CD4-positive, alpha-beta T cell treated with Interleukin-15 for 1 hour (primary cell): ENCODE measurements around the gene SPARC.
A peak's percentile ranks its signal among the peaks of the same experiment; 100 is the strongest.

Experiments
- DNase-seq: peaks from one replicate; pipeline ENCODE4 v3.0.0-alpha.2; 2020

Gene SPARC

GRCh38 chr5:151651997-151652645 lies 34.6 kb downstream of the SPARC start:
- DNase-seq = peak; percentile 69

- no peak for DNase-seq
These were observed 37.7 kb downstream of the SPARC start for GRCh38 chr5:151648988-151649387.

- DNase-seq = no peak
These were observed 38.6 kb downstream of the SPARC start for GRCh38 chr5:151648089-151648488.

DNA sequence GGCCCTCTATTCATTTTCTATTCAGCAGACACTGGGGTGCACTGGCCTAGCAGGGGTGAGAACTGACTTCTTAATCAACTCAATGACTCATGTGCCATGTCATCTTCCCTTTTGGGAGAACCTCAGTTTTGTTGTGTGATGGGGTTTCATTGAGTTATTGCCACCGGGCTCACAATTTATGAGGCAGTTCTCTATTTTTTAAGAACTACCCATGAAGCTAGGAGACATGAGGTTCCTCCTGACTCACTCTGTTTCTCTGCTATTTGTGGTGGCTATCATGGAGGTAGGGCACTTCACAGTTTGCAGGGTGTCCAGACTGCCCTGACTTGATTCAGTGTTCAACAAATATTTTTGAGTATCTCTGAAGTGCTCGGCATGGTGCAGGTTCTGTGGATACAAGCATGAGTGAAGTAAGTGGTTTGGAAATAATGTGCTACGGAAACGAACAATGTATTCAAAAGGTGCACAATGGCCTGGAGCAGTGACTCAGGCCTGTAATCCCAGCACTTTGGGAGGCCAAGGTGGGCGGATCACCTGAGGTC lies 39.3 kb downstream of the SPARC start:
- DNase-seq = peak; percentile 45

GRCh38 chr5:151646334-151646733 lies 40.4 kb downstream of the SPARC start:
- DNase-seq = no peak

- no peak for DNase-seq
These were observed 43.3 kb downstream of the SPARC start for GRCh38 chr5:151643388-151643787.

- no peak for DNase-seq
These were observed 44.1 kb downstream of the SPARC start for GRCh38 chr5:151642472-151643140.

GRCh38 chr5:151638619-151639018 lies 48.1 kb downstream of the SPARC start:
- DNase-seq = no peak

- DNase-seq = no peak
These were observed 49.0 kb downstream of the SPARC start for GRCh38 chr5:151637676-151638075.

DNA sequence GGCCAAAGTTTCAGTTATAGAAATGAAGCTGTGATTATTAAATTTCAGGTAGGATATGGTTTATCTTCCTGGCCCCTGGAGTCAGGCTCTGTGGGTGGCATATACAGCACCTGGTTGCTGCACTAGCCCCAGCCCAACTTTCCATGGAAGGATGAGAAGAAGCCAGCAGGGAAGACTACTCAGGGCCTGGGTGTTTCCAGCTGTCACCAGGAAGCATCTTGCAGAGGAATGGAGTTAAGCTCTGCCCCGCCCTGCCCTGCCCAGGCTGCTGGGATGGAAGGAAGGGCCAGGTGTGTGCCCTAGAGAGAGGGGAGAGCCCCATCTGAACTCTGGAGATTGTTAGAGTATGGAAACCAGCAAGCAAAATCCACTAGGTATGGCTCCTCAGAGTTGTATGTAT lies 52.8 kb downstream of the SPARC start:
- DNase-seq = no peak

- no peak for DNase-seq
These were observed 53.8 kb downstream of the SPARC start for GRCh38 chr5:151632941-151633340.

GRCh38 chr5:151632524-151632923 lies 54.2 kb downstream of the SPARC start:
- no peak for DNase-seq

DNA sequence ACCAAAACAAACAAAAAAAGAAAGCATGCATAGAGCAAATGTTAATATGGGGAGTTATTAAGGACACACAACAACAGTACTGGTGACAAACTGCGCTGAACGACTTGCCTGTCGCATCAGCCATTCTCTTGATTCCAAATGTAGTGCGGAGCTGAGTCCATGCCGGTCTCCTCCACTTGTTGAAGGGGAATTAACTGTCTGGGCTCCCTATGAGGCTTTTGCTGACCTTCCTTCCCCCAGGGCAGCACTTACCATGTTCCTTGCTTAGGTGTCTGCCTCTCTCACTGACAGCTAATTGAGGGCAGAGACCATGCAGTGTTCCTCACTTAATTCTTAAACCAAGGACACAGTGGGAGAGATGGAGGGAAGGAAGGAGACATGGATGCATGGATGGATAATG lies 54.8 kb downstream of the SPARC start:
- DNase-seq = no peak

DNA sequence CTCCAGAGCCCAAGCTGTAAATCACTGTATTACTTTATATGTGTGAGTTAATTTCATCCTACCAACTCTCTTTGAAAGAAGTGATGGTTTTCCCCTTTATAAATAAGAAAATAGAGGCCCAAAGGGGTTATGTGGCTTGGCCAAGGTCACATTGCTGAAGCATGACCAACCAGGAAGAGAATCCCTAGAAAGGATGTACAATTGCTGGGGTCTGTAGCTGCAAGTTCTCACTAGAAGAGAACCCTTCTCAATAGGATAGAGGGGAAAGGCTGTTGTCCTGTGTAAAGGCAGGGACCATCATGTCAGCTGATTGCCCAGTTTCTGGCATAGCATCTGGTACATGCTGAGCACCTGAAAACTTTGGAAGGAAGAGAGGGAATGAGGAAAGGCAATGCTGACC lies 56.6 kb downstream of the SPARC start:
- no peak for DNase-seq

DNA sequence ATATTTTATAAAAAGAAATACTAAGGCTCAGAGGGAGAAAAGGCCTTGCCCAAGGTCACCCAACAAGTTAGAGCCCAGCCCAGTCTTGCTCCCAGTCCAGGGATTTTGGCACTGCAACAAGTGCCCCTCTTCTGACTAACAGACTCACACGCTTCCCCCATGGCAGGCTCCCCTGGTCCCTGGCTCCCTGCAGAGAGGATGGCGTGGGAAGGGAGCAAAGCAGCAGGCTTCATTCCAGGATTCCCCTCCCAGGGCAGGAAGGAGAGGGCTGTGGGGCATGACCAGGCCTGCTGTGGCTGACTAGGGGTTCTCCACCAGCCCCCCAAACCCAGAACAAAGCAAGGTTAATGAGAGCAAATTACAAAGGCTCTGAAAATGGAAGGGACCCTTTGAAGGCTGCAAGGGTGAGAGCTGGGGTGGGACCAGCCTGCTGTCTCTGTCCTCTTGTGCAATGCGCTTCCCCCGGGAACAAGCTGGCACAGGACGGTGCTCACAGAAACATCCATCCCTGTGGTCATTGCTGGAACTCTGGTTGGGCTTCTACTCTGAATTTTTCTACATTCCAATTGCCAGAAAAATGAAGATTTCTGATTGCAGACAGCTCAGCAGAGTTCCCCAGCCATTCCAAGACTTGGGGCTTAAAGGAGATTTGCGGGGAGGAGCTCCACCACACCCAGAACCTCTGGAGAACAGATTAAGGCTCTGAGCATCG lies 58.4 kb downstream of the SPARC start:
- no peak for DNase-seq

- DNase-seq = no peak
These were observed 59.1 kb downstream of the SPARC start for GRCh38 chr5:151627650-151628049.

GRCh38 chr5:151625285-151625684 lies 61.4 kb downstream of the SPARC start:
- DNase-seq = no peak

GRCh38 chr5:151624476-151624875 lies 62.2 kb downstream of the SPARC start:
- no peak for DNase-seq

- DNase-seq = no peak
These were observed 64.2 kb downstream of the SPARC start for GRCh38 chr5:151622367-151623088.

DNA sequence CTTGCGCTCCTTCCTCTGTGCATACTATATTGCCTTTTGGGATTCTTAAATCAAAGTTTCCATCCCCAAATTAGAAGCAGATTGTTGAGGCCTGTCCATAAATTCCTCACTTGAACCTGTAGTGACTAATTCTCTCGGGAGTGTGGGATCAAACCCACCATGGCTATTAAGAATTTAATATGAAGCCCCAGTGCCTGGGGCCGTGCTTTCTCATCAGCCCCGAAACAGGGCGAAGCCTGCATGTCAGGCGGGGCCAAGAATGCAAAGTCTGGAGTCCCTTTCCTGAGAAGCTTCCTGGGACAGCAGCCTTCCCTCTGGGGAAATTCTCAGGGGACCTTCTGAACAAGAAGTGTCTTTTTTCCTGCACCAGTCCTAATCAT lies 66.3 kb downstream of the SPARC start:
- no peak for DNase-seq

DNA sequence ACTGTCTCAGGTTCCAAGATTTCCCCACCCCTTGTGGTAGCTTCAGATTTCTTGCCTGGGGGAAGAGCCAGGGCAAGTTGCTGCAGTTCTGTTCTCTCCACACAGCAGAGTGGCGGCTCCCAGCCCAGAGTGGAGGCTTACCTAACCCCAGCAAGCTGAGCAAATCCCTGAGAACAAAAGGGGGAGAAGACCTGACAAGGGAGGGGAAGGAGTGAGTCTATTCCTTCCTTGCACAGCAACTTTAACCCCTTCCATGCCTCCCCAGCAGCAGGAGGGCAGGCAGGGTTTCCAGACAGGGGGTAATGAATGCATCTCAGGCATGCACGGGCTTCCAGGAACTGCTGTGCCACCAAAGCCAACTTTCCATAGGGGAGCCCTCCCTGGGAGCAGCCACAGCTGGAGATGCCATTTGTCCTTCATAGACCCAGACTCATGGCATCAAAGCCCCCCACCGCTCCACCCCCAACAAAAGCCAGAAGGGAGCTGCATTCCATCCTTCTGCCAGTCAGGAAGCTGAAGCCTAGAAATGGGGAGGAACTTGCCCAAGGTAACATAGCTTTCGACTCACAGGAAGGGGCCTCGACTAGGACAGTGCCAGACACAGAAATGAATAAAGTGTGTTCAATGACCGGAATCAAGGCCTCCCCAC lies 66.8 kb downstream of the SPARC start:
- no peak for DNase-seq

DNA sequence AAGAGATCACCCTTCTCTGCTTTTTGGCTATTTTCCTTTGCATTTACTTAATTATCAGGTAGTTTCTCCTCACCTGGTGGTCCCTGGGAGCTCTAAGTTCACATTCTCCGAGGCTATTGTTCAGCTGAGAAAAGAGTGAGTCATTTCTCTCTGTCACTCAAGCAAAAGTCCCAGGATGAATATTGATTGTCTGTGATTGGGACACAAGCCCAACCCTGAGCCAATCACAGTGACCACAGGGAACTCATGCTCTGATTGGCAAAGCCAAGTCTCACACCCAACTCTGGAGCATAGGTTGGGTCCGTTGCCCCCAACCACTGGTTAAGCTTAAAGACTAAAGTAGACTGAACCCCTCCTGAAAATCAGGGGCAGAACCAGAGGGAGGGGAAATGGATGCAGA lies 67.8 kb downstream of the SPARC start:
- no peak for DNase-seq
